HG02885 (cell line): ENCODE results near the gene PDXK.

Source experiments
- ATAC-seq: cut with Tn5 transposase; IDR thresholded peaks from one replicate; pipeline ENCODE4 v1.9.1; 2021; ENCODE audit warnings: mild to moderate bottlenecking; ENCODE audit not compliant: unreplicated experiment, poor library complexity

Gene PDXK

GRCh38 chr21:43739621-43740435 is 20.9 kb downstream of the PDXK start:
- no peak for ATAC-seq

DNA sequence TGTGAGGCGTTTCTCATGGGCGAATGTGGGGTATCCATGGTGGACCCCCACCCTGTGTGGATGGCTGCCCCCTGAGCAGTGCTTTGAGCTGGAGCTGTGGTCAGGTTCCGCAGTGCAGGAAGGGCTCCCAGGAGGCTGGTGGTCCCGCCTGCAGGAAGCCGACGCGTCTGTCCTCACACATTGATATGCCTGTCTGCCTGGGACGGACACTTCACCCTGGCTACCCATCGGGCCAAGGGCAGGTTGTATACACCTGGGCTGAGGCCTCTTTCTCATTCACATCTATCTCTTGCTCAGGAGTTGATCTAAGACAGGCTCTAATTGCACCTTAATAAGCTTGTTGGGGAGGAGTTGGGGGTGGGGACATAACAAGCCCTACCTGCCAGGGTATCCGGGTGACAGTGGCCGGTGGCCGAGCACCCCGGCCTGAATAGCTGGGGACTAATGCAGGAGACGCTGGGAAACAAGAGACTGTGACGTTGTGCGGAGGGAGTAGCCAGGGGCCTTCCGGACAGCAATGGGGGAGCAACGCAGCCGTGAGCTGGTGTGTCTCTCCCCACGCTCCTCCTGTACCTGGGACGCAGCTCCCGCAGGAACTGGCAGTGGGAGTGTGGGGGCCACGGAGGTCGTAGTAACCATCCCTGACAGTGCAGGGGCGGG is 21.7 kb downstream of the PDXK start:
- ATAC-seq = no peak

DNA sequence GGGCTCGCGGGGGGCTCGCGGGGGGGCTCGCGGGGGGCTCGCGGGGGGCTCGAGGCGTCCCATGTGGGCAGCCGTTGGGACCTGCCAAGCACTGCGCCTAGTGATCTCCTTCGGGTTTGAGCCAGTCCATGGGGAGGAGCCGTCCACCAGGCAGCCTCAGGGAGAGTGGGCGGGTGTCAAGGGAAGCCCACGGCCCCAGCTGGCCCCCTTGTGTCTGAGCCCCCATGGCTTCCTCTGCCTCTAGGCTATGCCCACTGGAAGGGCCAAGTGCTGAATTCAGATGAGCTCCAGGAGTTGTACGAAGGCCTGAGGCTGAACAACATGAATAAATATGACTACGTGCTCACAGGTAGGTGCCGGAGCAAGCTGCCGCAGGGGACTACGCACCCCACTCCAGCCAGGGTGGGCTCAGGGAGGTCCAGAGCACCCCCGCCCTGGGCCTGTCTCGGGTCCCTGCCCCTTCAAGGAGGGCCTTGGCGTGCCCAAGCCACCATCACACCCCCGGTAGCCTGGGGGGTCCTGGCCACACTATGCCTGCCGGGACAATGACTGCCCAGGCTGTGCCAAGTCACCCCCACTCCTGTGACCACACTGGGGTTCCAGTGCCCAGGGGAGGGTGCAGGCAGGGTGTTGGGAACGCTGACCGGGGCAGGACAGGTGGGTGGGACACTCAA is 22.6 kb downstream of the PDXK start:
- ATAC-seq = no peak

DNA sequence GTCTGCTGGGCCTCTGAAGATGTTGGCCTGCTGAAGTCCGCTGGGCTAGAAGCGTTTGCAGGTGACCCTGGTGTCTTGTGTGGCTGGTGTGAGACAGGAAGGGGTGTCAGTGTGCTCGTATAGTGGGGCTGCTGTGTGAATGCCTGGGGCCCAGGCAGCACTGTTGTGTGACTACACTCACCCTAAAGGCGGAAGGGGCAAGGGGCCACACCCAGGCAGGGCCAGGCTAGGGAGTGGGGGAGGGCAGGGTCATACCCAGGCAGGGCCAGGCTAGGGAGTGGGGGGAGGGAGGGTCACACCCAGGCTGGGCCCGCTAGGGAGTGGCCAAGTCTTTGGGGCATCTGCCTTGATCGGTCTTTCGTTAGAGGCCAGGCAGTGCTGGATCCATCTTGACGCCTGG is 25.0 kb downstream of the PDXK start:
- no peak for ATAC-seq

DNA sequence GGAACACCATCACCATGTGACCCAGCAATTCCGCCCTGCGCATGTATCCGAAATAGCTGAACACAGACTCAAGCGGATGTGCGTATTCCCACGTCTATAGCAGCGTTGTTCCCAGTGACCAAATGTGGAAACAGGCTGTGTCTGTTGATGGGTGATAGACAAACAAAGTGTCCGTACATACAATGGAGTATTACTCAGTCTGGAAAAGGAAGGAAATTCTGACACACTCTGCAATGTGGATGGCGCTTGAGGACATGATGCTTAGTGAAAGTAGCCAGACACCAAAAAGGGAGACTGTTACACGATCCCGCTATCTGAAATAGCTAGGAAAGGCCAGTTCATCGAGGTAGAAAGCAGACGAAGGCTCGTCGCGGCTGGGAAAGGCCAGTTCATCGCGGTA is 25.8 kb downstream of the PDXK start:
- ATAC-seq = no peak

GRCh38 chr21:43745772-43746517 is 27.0 kb downstream of the PDXK start:
- no peak for ATAC-seq

GRCh38 chr21:43748622-43749021 is 29.7 kb downstream of the PDXK start:
- ATAC-seq = no peak

DNA sequence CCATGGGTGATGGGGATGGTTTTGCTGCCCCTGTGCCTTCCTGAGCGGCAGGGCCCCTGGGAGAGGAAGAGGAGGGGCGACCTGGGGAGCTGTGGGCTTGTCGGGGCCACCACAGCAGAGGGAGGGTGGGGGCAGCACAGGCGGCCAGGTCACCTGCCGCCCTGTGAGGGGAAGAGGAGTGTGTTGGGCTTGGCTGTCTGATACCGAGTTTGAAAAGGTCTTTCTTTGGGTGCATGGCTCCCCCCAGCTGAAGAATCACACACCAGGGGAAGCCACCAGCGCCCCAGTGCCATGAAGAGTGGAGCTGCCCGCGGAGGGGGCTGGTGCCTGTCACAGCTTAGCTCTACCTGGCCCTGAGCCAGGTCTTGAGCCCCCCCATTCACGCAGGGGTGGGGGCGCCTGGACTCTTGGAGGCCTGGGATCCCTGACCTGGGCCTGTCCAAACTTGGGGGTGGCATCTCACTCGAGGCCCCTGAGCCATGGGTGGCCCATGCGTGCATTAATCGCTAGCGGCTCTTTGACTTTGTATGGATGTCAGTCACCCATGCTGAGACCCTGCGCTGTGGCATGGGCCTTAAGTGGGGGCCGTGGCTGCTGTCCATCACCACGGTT is 30.8 kb downstream of the PDXK start:
- ATAC-seq = no peak

GRCh38 chr21:43750339-43751033 is 31.6 kb downstream of the PDXK start:
- no peak for ATAC-seq

- ATAC-seq = no peak
These were observed 33.1 kb downstream of the PDXK start for GRCh38 chr21:43751955-43752591.

DNA sequence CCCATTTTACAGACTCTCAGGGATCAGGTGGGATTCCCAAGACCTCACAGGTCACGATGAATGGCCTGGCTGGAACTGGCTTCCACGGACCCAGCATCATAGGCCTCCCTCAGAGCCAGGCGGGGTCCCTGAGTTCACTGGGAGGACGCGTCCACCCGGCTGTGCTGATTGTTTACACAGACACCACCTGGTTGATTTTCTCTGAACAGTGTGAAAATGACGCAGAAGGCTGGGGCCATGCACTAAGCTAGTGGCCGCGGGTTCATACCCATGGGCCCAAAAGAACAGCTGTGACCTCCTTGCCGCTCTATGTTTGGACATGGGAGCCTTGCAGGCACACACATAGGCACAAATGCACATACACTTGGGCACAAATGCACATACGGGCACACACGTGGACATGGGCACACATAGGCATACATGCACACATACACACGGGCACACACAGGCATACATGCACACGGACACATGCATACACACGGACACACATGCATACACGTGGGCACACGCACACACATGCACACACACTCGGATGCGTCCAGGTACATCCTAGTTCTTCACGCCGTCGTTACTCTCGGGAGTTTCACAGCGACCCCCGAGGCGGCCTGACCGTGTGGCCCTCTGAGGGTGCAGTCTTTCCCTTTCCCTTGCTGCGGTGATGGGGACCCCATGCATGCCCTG is 34.0 kb downstream of the PDXK start:
- no peak for ATAC-seq

- no peak for ATAC-seq
These were observed 34.5 kb downstream of the PDXK start for GRCh38 chr21:43753439-43753799.

- no peak for ATAC-seq
These were observed 36.2 kb downstream of the PDXK start for GRCh38 chr21:43754948-43755781.

DNA sequence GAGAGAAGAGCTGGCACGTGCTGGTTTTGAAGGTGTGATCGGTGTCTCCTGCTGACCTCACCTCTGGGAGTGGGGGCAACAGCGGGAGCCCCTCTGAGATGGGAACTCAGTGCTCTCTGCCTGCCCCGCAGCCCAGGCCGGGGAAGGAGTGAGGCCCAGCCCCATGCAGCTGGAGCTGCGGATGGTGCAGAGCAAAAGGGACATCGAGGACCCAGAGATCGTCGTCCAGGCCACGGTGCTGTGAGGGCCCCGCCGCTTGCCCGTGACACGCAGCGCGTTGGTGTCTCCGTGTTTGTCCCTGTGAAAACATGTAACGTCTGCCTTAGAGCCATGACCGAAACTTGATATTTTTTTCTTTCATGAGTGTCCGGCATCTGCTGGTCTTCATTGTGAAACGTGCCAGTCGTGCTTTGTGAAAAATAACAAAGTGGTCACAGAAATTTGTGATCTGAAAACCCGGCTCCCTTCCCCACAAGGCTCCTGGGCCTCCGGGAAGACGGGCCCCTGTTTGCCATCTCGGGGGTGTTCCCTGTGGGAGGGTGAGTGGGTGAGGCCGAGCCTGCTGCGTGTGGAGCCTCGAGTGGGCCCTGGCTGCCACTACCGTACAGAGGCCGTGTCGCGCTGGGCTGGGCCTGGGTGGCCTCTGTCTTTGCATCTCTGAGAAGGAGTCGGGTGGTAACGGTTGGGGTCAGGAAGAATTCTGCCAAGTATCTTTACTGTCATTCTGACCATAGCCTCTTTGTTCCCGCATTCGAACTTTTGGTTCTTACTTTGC is 37.1 kb downstream of the PDXK start:
- no peak for ATAC-seq

DNA sequence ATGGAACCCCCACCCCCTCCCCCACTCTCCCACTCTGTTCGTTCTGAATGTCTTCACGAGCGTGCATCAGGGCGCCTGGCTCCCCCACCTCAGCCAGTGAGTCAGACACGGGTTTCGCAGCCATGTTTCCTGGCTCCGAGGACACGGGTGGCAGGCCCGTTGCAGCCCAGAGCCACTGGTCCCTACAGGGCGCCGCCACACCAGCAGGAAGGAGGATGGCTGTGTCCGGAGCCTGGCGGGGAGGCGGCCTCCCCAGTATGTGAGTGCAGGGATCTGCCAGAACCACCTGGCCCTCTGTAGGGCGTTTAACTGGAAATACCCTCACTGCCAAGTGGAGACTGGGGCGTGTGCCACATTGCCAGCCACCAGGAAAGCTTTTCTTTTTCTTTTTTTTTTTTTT is 38.7 kb downstream of the PDXK start:
- no peak for ATAC-seq

- ATAC-seq = no peak
These were observed 39.2 kb downstream of the PDXK start for GRCh38 chr21:43758111-43758641.

DNA sequence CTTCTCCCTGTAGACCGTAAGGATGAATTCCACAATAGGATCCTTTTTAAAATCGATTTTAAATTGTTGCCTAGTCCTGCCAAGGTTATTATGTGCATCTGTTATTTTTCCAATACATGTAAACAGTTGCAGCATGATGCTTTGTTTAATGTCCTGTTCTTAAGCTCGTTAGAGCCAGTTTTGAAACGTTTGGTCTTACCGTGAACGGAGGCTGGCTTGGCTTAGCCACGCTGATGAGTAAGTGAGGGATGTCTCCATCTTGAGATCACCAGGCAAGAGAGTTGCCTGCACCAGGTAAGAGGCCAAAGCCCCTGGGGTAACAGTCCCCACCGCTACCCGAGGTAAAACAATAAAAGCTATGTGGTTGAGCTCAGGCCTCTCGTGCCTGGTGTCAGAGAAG is 39.9 kb downstream of the PDXK start:
- no peak for ATAC-seq
